Measurements from ENCODE around the gene TMEM45B.
"Not testable (repeated sequence)": the region's sequence is repeated elsewhere in the genome, so short reads cannot be mapped to it uniquely, and the experiment has no call there.

Gene TMEM45B

DNA sequence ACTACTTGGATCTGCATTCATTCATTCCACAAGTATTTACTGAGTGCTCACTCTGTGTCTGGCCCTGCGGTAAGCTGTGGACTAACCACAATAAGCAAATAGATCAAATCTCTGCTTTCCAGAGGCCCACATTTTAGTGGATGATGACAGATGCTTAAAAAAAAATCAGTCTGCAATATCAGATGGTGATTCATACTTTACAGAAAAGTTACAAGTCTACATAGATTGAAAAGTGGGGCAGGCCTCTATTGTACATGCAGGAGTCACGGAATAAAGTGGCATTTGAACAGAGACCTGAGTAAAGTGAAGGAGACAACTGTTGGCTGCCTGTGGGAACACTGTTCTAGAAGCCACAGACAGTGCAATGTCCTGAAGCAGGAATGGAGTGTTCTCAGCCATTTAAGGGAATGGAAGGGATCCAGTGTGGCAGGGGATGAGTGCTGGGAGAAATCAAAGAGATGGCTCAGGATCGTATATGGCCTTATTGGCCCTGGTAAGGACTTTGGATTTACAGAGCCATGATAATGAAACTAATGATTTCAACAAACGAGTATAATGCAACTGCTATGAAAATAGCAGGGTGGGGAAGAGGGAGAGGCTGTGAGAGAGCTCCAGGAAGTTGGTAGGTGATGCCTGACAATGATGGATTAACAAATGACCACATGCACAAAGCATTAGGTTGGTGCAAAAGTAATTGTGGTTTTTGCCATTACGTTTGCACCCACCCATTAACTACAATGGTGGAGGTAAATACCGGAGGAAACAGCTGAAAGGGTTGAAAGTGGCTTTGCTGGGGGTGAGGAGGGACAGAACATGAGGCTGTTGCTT lies 31.1 kb downstream of the TMEM45B start:
- DNase-seq (ENCODE audit: low read depth in 2 of 2) = peak; percentile 84 to 93
- no peak overlapping the region for H3K4me3 ChIP-seq (replicated peaks in 1 of 2; ENCODE audit: low read depth in 2 of 2, low read length in 2 of 2)
- TF ChIP-seq, protein P1, sequence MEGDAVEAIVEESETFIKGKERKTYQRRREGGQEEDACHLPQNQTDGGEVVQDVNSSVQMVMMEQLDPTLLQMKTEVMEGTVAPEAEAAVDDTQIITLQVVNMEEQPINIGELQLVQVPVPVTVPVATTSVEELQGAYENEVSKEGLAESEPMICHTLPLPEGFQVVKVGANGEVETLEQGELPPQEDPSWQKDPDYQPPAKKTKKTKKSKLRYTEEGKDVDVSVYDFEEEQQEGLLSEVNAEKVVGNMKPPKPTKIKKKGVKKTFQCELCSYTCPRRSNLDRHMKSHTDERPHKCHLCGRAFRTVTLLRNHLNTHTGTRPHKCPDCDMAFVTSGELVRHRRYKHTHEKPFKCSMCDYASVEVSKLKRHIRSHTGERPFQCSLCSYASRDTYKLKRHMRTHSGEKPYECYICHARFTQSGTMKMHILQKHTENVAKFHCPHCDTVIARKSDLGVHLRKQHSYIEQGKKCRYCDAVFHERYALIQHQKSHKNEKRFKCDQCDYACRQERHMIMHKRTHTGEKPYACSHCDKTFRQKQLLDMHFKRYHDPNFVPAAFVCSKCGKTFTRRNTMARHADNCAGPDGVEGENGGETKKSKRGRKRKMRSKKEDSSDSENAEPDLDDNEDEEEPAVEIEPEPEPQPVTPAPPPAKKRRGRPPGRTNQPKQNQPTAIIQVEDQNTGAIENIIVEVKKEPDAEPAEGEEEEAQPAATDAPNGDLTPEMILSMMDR (IDR thresholded peaks at IDR 0.05; ENCODE audit: low read depth, low read length) = no peak

DNA sequence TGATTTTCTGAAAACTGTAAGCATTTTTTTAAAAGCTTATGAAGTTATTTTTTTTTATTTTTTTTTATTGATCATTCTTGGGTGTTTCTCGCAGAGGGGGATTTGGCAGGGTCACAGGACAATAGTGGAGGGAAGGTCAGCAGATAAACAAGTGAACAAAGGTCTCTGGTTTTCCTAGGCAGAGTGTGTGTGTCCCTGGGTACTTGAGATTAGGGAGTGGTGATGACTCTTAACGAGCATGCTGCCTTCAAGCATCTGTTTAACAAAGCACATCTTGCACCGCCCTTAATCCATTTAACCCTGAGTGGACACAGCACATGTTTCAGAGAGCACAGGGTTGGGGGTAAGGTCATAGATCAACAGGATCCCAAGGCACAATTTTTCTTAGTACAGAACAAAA lies 31.7 kb downstream of the TMEM45B start:
- DNase-seq (ENCODE audit: low read depth in 2 of 2); H3K4me3 ChIP-seq (replicated peaks in 1 of 2; ENCODE audit: low read depth in 2 of 2, low read length in 2 of 2): not testable (repeated sequence)

DNA sequence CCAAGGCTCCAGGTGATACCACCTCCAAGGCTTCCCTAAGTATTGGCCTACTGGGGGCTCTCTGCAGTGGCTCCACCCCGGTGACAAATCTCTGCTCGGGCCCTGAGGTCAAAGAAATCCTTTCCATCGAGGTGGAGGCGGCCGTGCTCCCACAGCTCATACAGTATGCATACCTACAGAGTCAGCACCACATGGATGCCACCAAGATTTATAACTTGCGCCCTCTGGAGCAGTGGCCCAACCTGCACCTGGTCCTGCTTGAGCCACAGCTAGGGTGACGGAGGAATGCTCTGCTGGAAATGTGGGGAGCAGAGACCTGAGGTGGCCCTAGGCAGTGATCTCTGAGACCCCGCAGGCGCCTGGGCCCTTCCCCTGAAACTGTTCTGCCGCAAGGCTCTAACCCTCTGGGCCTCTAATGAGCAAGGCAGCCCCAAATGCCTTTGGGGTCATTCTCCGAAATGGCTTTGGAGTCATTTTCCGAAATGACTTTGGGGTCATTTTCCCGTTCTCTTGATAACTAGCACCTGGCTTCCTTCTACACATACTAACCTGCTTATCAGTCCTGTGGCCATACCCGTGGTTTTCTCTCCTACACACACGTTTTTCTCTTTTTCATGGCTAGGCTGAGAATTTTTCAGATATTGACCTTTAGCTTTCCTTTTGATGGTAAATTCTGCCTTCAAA lies 33.9 kb downstream of the TMEM45B start:
- TF ChIP-seq, protein P1 (IDR thresholded peaks at IDR 0.05; ENCODE audit: low read depth, low read length) = no peak

DNA sequence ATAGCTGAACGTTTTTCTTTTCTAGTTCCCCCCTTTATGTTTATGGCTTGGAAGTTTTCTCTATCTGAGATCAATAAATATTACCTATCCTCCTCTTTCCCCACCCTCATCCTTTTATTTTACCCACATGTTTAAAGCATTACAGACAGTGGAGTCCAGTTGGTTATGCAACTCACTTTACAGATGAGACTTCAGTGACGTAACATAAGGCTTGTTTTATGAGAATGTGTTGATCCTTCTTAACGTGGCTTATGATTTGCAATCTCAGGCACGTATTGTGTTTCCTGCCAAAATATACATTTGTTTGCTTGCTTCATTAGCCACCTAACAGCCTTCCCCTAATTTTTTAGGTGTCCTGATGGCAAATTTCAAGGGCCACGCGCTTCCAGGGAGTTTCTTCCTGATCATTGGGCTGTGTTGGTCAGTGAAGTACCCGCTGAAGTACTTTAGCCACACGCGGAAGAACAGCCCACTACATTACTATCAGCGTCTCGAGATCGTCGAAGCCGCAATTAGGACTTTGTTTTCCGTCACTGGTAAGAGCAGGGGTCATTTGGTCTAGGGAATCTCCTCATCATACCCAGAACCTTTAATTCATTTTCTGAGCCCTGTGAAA lies 36.6 kb downstream of the TMEM45B start:
- no peak overlapping the region for H3K4me3 ChIP-seq (replicated peaks in 1 of 2; ENCODE audit: low read depth in 2 of 2, low read length in 2 of 2)
- peak in 1 of 2 donors; percentile 20 for DNase-seq (ENCODE audit: low read depth in 2 of 2)
- TF ChIP-seq, protein P1 (IDR thresholded peaks at IDR 0.05; ENCODE audit: low read depth, low read length) = no peak

More for the DNA sequence above, 33.9 kb downstream of the TMEM45B start:
- no peak overlapping the region for H3K4me3 ChIP-seq (replicated peaks in 1 of 2; ENCODE audit: low read depth in 2 of 2, low read length in 2 of 2)
- DNase-seq (ENCODE audit: low read depth in 2 of 2) = no peak

DNA sequence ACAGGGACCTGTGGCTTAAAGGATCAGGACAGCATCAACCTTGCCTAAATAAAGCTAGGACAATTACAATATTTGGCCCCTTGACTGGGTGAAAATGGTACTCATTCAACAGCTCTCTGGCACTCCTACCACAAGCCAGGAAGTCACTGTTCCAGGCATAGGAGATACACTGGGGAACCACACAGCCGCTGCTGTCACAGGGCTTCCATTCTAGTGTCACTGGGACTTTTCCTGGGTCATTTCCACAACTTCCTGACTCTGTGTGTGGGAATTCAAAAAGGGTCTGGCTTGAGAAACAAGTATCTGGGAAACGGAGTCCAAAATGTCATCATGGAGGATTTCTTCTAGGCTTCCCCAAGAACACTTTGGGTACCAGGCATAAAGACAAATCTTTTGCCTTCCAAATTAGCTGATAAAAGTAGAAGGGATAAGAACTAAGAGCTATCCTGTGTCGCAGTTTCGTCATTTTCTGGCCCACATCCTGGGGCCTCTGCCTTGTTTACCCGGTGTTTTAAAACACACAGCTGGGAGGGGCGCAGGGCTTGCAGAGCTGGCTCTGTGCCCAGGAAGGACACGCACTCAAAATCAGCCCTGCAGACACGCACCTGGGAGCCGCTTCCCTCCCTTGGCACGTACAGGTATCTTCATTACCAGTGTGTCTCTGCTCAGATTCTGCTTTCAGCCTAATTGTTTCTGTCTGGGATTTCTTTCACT lies 38.0 kb downstream of the TMEM45B start:
- peak; percentile 56 to 58 for DNase-seq (ENCODE audit: low read depth in 2 of 2)
- TF ChIP-seq, protein P1 (IDR thresholded peaks at IDR 0.05; ENCODE audit: low read depth, low read length) = no peak
- no peak overlapping the region for H3K4me3 ChIP-seq (replicated peaks in 1 of 2; ENCODE audit: low read depth in 2 of 2, low read length in 2 of 2)

DNA sequence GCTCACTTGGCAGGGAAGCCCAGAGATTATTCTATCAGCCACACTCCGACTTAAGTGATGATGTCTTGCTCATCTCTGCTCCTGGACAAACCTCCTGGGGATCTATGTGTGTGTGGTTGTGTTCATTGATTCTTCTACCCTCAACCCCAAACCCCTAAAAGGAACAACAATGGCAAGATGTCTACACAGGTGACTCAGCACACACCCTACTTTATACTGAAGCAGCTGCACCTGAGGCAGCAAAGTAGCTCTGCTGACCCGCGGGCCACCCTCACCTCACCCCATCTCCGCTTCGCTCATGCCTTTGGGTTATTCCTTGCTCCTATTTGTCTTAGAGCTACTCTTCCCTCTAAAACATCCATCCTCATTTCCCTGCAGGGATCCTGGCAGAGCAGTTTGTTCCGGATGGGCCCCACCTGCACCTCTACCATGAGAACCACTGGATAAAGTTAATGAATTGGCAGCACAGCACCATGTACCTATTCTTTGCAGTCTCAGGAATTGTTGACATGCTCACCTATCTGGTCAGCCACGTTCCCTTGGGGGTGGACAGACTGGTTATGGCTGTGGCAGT lies 38.7 kb downstream of the TMEM45B start:
- no peak overlapping the region for H3K4me3 ChIP-seq (replicated peaks in 1 of 2; ENCODE audit: low read depth in 2 of 2, low read length in 2 of 2)
- DNase-seq (ENCODE audit: low read depth in 2 of 2) = no peak
- TF ChIP-seq, protein P1 (IDR thresholded peaks at IDR 0.05; ENCODE audit: low read depth, low read length) = no peak

Measured in cardiac fibroblast (primary cell).